ENCODE data around the gene EWSR1. TPM values are rescaled to one million over a fixed set of nuclear protein-coding genes. Genes with fewer than 3 reads are reported as not detected.

EWSR1 gene
- total RNA-seq, 1 experiment from 2014 or later: 462 TPM

GRCh38 chr22:29269230-29269604, 1.1 kb downstream of the EWSR1 start:
- peaks cover 44 to 51% of the 10 kb centered on the region in 2 experiments for H3K4me1 Mint-ChIP-seq
- no CpG with 5 or more reads among the region's 14 CpGs for WGBS (ENCODE audit: extremely low coverage, insufficient read length, low lambda C conversion rate)

More at GRCh38 chr22:29269230-29269604, 1.1 kb downstream of the EWSR1 start:
- peak overlapping the region; percentile 99 for H3K9ac ChIP-seq (ENCODE audit: extremely low read depth, insufficient read length, low read length)
- H2BK12ac ChIP-seq (ENCODE audit: insufficient read length, low read depth, low read length): peak overlapping the region; percentile 31
- Mint-ChIP-seq H3K36me3 (ENCODE audit: insufficient read depth in 1 of 3, low read depth in 3 of 3) (peaks cover 55 to 80% (median 72%) of the 10 kb centered on the region in 3 experiments; a peak in 6 of 7 replicates), H3K4me3 (peak overlapping the region; percentile 92 to 93), H3K27me3 (ENCODE audit: low read depth) (no peaks in the 10 kb centered on the region), H3K27ac (peak overlapping the region; percentile 96 to 99 (median 96)), H3K9me3 (peaks cover 0 to 4% of the 10 kb centered on the region in 2 experiments; a peak in 2 of 5 replicates)
- no peak overlapping the region for H2BK120ac ChIP-seq (ENCODE audit: low read depth, low read length, poor library complexity, severe bottlenecking)
- no peak for DNase-seq
- H2BK15ac ChIP-seq (ENCODE audit: low read depth, low read length): peak overlapping the region; percentile 9; the same call in 1 of the 2 replicates
- no peak overlapping the region for H3K4ac ChIP-seq (ENCODE audit: low read depth, low read length)
- H4K91ac ChIP-seq (ENCODE audit: insufficient read length, low read depth, low read length): peak overlapping the region; percentile 11
- no peak overlapping the region for H2AFZ ChIP-seq (ENCODE audit: low read length)
- H3K4me2 ChIP-seq (ENCODE audit: insufficient read depth, insufficient read length, low read length): peak overlapping the region; percentile 92
- H3K27me3 ChIP-seq (ENCODE audit: insufficient read depth, low read length): no peaks in the 10 kb centered on the region
- H3K9me3 ChIP-seq (ENCODE audit: control insufficient read depth, low read depth, low read length): no peaks in the 10 kb centered on the region
- no peak overlapping the region for H2BK5ac ChIP-seq (ENCODE audit: insufficient read length, low read length)
- H3K79me2 ChIP-seq (ENCODE audit: insufficient read depth, low read length): peaks cover 53% of the 10 kb centered on the region
- no peaks in the 10 kb centered on the region for H4K20me1 ChIP-seq (ENCODE audit: control insufficient read depth, insufficient read depth, insufficient read length)
- no peak overlapping the region for H3K23ac ChIP-seq (ENCODE audit: insufficient read length, low read depth, low read length)
- H2AK5ac ChIP-seq (ENCODE audit: insufficient read length, low read length): no peak overlapping the region
- no peak overlapping the region for H3K27ac ChIP-seq (ENCODE audit: insufficient read length, low read depth, low read length)
- H3K14ac ChIP-seq (ENCODE audit: insufficient read depth, low read length): peak overlapping the region; percentile 98
- H3K56ac ChIP-seq (ENCODE audit: insufficient read length, low read depth, low read length): no peak overlapping the region
- no peak overlapping the region for H2BK20ac ChIP-seq (ENCODE audit: low read depth, low read length, poor library complexity, severe bottlenecking)
- H3K23me2 ChIP-seq (ENCODE audit: insufficient read length, low read depth, low read length, poor library complexity, severe bottlenecking): peaks cover 23% of the 10 kb centered on the region
- TF ChIP-seq CTCF (conservative IDR thresholded peaks at IDR 0.05): no peak
- H3K79me1 ChIP-seq (ENCODE audit: insufficient read depth, low read depth, low read length, poor library complexity, severe bottlenecking): no peaks in the 10 kb centered on the region
- no peak overlapping the region for H3T11ph ChIP-seq (ENCODE audit: low read length)
- no peak overlapping the region for H4K8ac ChIP-seq (replicated peaks; ENCODE audit: insufficient read length, low read depth, low read length)
- H4K5ac ChIP-seq (ENCODE audit: insufficient read length, low read depth, low read length): no peak overlapping the region
- peaks cover 8% of the 10 kb centered on the region for H3K4me1 ChIP-seq (ENCODE audit: insufficient read depth, low read length)
- H3K18ac ChIP-seq (ENCODE audit: insufficient read length, low read depth, low read length): peak overlapping the region; percentile 39
